Sigmoid colon (tissue), 7 donors: ENCODE results near the gene TNIK. TPM values are rescaled to one million over a fixed set of nuclear protein-coding genes. Genes with fewer than 3 reads are reported as not detected.

ENCODE experiments used
- DNase-seq: peaks from one replicate; pipeline ENCODE4 v3.0.0-alpha.2; 2019
- H3K27ac ChIP-seq, 4 donors: fragments of 200-600 bp; sonication (generic); one replicate each; pipeline ENCODE4 v1.5.1; 2016 to 2019; ENCODE audit warnings: mild to moderate bottlenecking in 1 of 4
- H3K27me3 ChIP-seq, 3 donors: fragments of 200-600 bp; sonication (generic); one replicate each; pipeline ENCODE4 v1.5.1; 2019; ENCODE audit warnings: mild to moderate bottlenecking in 1 of 3
- H3K36me3 ChIP-seq, 4 donors: fragments of 200-600 bp; sonication (generic); one replicate each; pipeline ENCODE4 v1.5.1; 2016 to 2019
- H3K4me1 ChIP-seq, 4 donors: fragments of 200-600 bp; sonication (generic); one replicate each; pipeline ENCODE4 v1.5.1; 2017 to 2019
- H3K4me3 ChIP-seq, 4 donors: fragments of 200-600 bp; sonication (generic); one replicate each; pipeline ENCODE4 v1.5.1; 2017 to 2019; ENCODE audit warnings: mild to moderate bottlenecking in 2 of 4, moderate library complexity in 1 of 4
- H3K9me3 ChIP-seq, 4 donors: fragments of 200-600 bp in 3 of 4; sonication (generic) in 3 of 4; one replicate each; pipeline versions ENCODE4 v1.5.1 to v1.6.1; 2013 to 2019
- CTCF ChIP-seq, 4 experiments: fragments of 450-650 bp in 3 of 4; fragments of 200-600 bp in 1 of 4; IDR thresholded peaks; one replicate each; pipeline ENCODE4 v1.5.1; 2016 to 2019; ENCODE audit warnings: antibody characterized with exemption in 4 of 4, mild to moderate bottlenecking in 3 of 4, moderate library complexity in 2 of 4
- EP300 ChIP-seq, 4 donors: sonication (generic); formaldehyde crosslinking; IDR thresholded peaks; one replicate each; pipeline ENCODE4 v1.6.1; 2017; ENCODE audit warnings: antibody characterized with exemption in 4 of 4
- POLR2A ChIP-seq, 2 donors: fragments of 450-650 bp; IDR thresholded peaks; one replicate each; pipeline ENCODE4 v1.6.1; 2016; ENCODE audit warnings: antibody characterized with exemption in 2 of 2, mild to moderate bottlenecking in 2 of 2, moderate library complexity in 2 of 2
- POLR2AphosphoS5 ChIP-seq, 4 donors: sonication (generic); formaldehyde crosslinking; IDR thresholded peaks; one replicate each; pipeline ENCODE4 v1.6.1; 2017; ENCODE audit warnings: antibody characterized with exemption in 4 of 4
- WGBS, 2 donors: extraction: QIAGEN DNeasy Blood & Tissue Kit; methylation state at CpG; one replicate each; pipeline ENCODE4 v1.1.7; 2013; 5-methylcytosine and 5-hydroxymethylcytosine counted together
- intact Hi-C: fragments of 100-400 bp; cut with DNase I; formaldehyde crosslinking; loops from one replicate; pipeline ENCODE4 v1.15.1; 2023
- polyA plus RNA-seq, 3 donors: library from polyadenylated mRNA; stranded (reverse); fragments of 200-250 nt; gene quantifications; one replicate each; pipeline ENCODE4 v1.2.3, GENCODE V29; 2013
- total RNA-seq, 4 donors: library from RNA; depleted of rRNA; stranded (reverse); fragments of >200 nt; gene quantifications; one replicate each; pipeline ENCODE4 v1.1.0, GENCODE V29; 2016
- donor health status: healthy with polysubstance abuse.
- donor health status: Bipolar disorder and iron deficiency.
- donor health status: healthy.

The TNIK gene
- total RNA-seq (10 to 100 TPM in 3 of 4 donors, 1 to 10 TPM in 1; 9.2 to 21.3 (median 16.7) TPM), polyA plus RNA-seq (1 to 10 TPM; 5.4 to 9.2 (median 7.2) TPM)

DNA sequence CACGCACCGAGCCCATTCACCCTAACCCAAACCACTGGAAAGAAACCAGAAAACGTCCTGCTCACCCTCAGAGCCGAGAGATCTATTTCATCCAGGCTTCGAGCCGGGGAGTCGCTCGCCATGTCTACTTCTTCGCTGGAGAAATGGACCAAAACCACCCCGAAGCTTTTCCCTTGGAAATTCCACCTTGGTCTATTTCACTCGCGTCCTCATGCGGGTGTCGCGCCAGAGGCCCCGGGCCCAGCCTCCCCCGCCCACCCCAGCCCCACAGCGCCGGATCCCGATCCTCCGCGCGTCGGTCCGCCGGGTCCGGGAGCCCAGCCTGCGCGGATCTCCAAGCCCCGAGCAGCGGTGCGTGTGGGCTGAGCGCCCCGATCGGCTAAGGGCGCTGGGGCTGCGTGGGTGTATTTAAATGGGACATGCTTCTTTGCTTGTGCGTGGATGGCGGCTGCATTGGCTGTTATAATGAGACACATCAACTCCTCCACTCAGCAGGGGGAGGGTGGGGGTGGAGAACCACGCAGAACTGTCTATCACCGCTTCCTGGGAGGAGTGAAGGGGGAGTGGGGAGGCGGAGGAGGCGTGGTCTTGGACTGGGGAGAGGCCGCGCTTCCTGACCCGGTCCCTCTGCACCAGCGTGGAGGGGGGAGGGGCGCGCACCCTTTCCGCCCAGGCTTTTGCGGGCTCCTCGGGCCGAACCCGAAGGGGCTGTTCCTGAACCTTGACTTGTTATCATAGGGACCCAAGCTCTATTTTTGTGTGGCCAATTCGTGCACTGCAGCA is at the start of gene TNIK:
TSS of gene TNIK (minus strand) at position 464 of the 783 bp plus-strand sequence. CDS start at position 122, 342 bp downstream.
- peak in 1 of 4 experiments; percentile 31 for TF ChIP-seq CTCF (IDR thresholded peaks at IDR 0.05)
- peak; percentile 60 to 82 (median 74) for TF ChIP-seq POLR2AphosphoS5 (IDR thresholded peaks at IDR 0.05)
- peak in 1 of 4 donors; percentile 17 for TF ChIP-seq EP300 (IDR thresholded peaks at IDR 0.05)
- peak in 1 of 2 donors; percentile 42 for TF ChIP-seq POLR2A (IDR thresholded peaks at IDR 0.05)
- Histone ChIP-seq H3K27me3 (no peaks in the 10 kb centered on the region), H3K4me1 (peaks cover 0 to 38% (median 23%) of the 10 kb centered on the region in 4 donors), H3K9me3 (no peaks in the 10 kb centered on the region), H3K27ac (peak within 1 kb of the TSS; percentile 84 to 93 (median 87)), H3K4me3 (peak within 1 kb of the TSS; percentile 70 to 91 (median 84)), H3K36me3 (no peaks in the 10 kb centered on the region)
- WGBS, 2 donors = 0% methylated on average over 55 of the region's 55 CpGs
- DNase-seq = peak; percentile 95
- intact Hi-C loops = loop anchor here (2.0 to 10.0 kb wide), 4 partner anchors 125 to 498 kb away; no protein-coding TSS in a partner anchor

DNA sequence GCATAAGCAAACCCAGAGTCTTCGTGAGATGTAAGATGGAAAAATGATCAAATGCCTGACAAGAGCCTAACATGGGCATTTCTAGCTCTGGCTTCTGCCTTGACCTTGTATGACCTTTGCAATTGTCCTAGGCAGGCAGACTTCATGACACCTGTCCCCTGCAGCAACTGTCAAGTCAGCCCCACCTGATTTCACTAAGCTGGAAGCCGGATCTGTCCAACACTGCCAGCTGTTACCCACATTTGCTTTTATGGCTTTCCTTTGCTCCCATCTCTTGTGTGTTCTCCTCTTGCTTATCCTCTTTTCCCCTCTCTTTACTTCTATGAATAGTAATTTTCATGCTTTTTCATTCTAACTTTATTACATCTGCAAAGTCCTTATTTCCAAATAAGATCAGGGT is 48.5 kb upstream of the TNIK start:
- TF ChIP-seq POLR2AphosphoS5 (IDR thresholded peaks at IDR 0.05) = no peak
- TF ChIP-seq POLR2A (IDR thresholded peaks at IDR 0.05) = no peak
- no peak for TF ChIP-seq EP300 (IDR thresholded peaks at IDR 0.05)
- no peak for TF ChIP-seq CTCF (IDR thresholded peaks at IDR 0.05)
- Histone ChIP-seq H3K4me1 (no peaks in the 10 kb centered on the region), H3K4me3 (no peak overlapping the region), H3K27me3 (no peaks in the 10 kb centered on the region), H3K27ac (no peak overlapping the region), H3K36me3 (no peaks in the 10 kb centered on the region), H3K9me3 (no peaks in the 10 kb centered on the region)
- 72 to 84% methylated on average over 2 of the region's 2 CpGs for WGBS, 2 donors
- no peak for DNase-seq
- intact Hi-C loops = no loop called here

DNA sequence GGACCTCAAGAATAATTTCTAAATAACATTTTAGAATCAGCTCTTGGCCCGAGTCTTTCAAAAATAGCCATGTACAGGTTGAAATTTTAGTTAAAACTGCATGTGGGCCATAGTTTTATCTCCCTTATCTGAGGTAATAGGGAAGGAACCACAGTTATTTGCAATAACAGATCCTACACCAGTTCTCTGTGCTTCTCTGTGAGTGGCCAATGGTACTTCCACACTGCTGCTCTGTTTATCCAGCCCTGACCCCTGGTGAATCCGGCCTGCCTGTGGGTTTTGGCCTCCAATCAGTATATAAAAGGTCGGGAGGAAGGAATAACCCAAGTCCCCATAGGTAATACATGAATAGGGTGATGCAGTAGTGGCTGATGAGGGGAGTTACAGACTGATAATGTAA is 48.0 kb upstream of the TNIK start:
- Histone ChIP-seq H3K9me3 (no peaks in the 10 kb centered on the region), H3K36me3 (no peaks in the 10 kb centered on the region), H3K27me3 (no peaks in the 10 kb centered on the region), H3K27ac (no peak overlapping the region), H3K4me1 (no peaks in the 10 kb centered on the region), H3K4me3 (no peak overlapping the region)
- TF ChIP-seq CTCF (IDR thresholded peaks at IDR 0.05) (no peak), EP300 (IDR thresholded peaks at IDR 0.05) (no peak), POLR2AphosphoS5 (IDR thresholded peaks at IDR 0.05) (no peak), POLR2A (IDR thresholded peaks at IDR 0.05) (no peak)
- intact Hi-C loops = no loop called here
- no peak for DNase-seq
- 57 to 67% methylated on average over 3 of the region's 3 CpGs for WGBS, 2 donors

GRCh38 chr3:171506743-171507319 is 46.6 kb upstream of the TNIK start:
- H3K4me1 ChIP-seq = no peaks in the 10 kb centered on the region
- TF ChIP-seq POLR2AphosphoS5 (IDR thresholded peaks at IDR 0.05) = no peak
- no peak for TF ChIP-seq POLR2A (IDR thresholded peaks at IDR 0.05)
- TF ChIP-seq CTCF (IDR thresholded peaks at IDR 0.05) = no peak
- no peak for TF ChIP-seq EP300 (IDR thresholded peaks at IDR 0.05)
- no peaks in the 10 kb centered on the region for H3K36me3 ChIP-seq
- H3K4me3 ChIP-seq = no peak overlapping the region
- DNase-seq = no peak
- WGBS, 2 donors = 81 to 88% methylated on average over 5 of the region's 5 CpGs
- no peaks in the 10 kb centered on the region for H3K27me3 ChIP-seq
- intact Hi-C loops = no loop called here
- H3K27ac ChIP-seq = no peak overlapping the region
- H3K9me3 ChIP-seq = no peaks in the 10 kb centered on the region
